Measurements from ENCODE around the gene SIX1. TPM values are rescaled to one million over a fixed set of nuclear protein-coding genes. Genes with fewer than 3 reads are reported as not detected.

Gene SIX1
- polyA plus RNA-seq, 1 of the 3 experiments (the other 2 are of a cell fraction), result 52.1 TPM

DNA sequence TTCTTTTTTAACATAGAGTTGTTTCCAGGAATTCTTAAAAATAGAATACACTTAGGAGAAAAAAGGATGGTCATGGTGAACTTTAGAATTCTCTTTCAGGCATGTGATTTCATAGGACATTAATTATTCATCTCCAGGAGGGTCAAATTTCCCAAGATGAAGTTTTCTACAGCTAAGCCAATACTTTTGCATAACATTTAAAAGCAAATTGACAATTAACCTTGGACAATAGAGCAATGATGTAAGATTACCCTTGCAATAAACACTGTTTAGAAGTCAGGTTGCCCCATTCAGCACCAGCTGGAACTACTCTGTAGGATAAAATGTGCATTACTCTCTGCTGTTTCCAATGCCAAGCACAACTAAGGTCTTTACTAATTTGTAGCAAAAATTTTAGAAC, 49.5 kb downstream of the SIX1 start:
- ChIA-PET POLR2A (no interaction called here), CTCF (interaction anchor here (2.2 kb wide), 1 partner anchor 8 kb away, joined by 5 read pairs; no protein-coding TSS in a partner anchor)
- Histone ChIP-seq H3K9me3 (no peaks in the 10 kb centered on the region), H3K4me2 (no peak overlapping the region), H3K36me3 (replicated peaks in 1 of 2; ENCODE audit: control insufficient read depth in 1 of 2, insufficient read depth in 2 of 2, low read length in 1 of 2) (no peaks in the 10 kb centered on the region), H3K9me2 (no peaks in the 10 kb centered on the region), H3K27ac (ENCODE audit: low read depth in 2 of 2, low read length in 1 of 2) (no peak overlapping the region), H3K9ac (no peak overlapping the region), H3K4me1 (ENCODE audit: control insufficient read depth in 1 of 2, insufficient read depth in 2 of 2, low read depth in 1 of 2, low read length in 1 of 2) (no peaks in the 10 kb centered on the region), H3K79me2 (ENCODE audit: insufficient read depth) (no peaks in the 10 kb centered on the region), H3K27me3 (ENCODE audit: insufficient read depth) (no peaks in the 10 kb centered on the region), H3K4me3 (ENCODE audit: low read depth in 2 of 2, low read length in 1 of 2) (no peak overlapping the region), H2AFZ (ENCODE audit: low read depth) (no peak overlapping the region), H4K20me1 (ENCODE audit: insufficient read depth) (no peaks in the 10 kb centered on the region), H3F3A (replicated peaks; ENCODE audit: insufficient read depth) (no peaks in the 10 kb centered on the region)
- DNase-seq, result no peak
- TF ChIP-seq NRF1 (IDR thresholded peaks at IDR 0.05; ENCODE audit: low read depth, low read length), result no peak
- TF ChIP-seq MXI1 (IDR thresholded peaks at IDR 0.05; ENCODE audit: low read depth, low read length), result no peak
- no peak for TF ChIP-seq CHD2 (IDR thresholded peaks at IDR 0.05; ENCODE audit: low read length, partially characterized antibody)
- no peak for TF ChIP-seq EZH2phosphoT487 (IDR thresholded peaks at IDR 0.05; ENCODE audit: borderline replicate concordance, low read depth)
- TF ChIP-seq, protein P1, sequence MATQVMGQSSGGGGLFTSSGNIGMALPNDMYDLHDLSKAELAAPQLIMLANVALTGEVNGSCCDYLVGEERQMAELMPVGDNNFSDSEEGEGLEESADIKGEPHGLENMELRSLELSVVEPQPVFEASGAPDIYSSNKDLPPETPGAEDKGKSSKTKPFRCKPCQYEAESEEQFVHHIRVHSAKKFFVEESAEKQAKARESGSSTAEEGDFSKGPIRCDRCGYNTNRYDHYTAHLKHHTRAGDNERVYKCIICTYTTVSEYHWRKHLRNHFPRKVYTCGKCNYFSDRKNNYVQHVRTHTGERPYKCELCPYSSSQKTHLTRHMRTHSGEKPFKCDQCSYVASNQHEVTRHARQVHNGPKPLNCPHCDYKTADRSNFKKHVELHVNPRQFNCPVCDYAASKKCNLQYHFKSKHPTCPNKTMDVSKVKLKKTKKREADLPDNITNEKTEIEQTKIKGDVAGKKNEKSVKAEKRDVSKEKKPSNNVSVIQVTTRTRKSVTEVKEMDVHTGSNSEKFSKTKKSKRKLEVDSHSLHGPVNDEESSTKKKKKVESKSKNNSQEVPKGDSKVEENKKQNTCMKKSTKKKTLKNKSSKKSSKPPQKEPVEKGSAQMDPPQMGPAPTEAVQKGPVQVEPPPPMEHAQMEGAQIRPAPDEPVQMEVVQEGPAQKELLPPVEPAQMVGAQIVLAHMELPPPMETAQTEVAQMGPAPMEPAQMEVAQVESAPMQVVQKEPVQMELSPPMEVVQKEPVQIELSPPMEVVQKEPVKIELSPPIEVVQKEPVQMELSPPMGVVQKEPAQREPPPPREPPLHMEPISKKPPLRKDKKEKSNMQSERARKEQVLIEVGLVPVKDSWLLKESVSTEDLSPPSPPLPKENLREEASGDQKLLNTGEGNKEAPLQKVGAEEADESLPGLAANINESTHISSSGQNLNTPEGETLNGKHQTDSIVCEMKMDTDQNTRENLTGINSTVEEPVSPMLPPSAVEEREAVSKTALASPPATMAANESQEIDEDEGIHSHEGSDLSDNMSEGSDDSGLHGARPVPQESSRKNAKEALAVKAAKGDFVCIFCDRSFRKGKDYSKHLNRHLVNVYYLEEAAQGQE (IDR thresholded peaks at IDR 0.05; ENCODE audit: low read depth, low read length), result no peak
- no peak for TF ChIP-seq NFIC (IDR thresholded peaks at IDR 0.05; ENCODE audit: borderline replicate concordance)
- TF ChIP-seq, protein P2, sequence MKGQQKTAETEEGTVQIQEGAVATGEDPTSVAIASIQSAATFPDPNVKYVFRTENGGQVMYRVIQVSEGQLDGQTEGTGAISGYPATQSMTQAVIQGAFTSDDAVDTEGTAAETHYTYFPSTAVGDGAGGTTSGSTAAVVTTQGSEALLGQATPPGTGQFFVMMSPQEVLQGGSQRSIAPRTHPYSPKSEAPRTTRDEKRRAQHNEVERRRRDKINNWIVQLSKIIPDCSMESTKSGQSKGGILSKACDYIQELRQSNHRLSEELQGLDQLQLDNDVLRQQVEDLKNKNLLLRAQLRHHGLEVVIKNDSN (IDR thresholded peaks at IDR 0.05; ENCODE audit: borderline replicate concordance, low read depth), result no peak
- TF ChIP-seq SMC3 (IDR thresholded peaks at IDR 0.05; ENCODE audit: low read depth, low read length), result no peak
- no peak for TF ChIP-seq MEF2A (IDR thresholded peaks at IDR 0.05; ENCODE audit: borderline replicate concordance, low read depth)

DNA sequence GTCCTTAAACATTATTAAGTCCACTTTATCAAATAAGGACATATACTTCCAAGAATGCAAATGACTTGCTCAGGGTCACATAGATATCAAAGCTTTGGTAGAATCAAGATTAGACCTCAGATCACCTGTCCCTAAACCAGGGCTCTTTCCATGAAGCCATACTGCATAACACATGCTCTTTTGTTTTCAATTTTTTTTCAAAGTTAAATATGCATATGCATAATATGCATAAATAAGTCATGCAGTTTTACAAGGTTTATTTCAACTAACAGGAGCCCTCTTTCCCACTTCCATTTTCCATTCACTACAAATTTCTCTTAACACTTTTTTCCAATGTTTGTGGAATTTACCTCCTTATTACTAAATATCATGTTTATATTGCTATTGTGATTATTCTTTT, 53.1 kb downstream of the SIX1 start:
- Histone ChIP-seq H3K4me3 (ENCODE audit: low read depth in 2 of 2, low read length in 1 of 2) (no peak overlapping the region), H3K9me2 (no peaks in the 10 kb centered on the region), H3F3A (replicated peaks; ENCODE audit: insufficient read depth) (peaks cover 2% of the 10 kb centered on the region), H3K36me3 (replicated peaks in 1 of 2; ENCODE audit: control insufficient read depth in 1 of 2, insufficient read depth in 2 of 2, low read length in 1 of 2) (no peaks in the 10 kb centered on the region), H3K27ac (ENCODE audit: low read depth in 2 of 2, low read length in 1 of 2) (no peak overlapping the region), H3K9ac (no peak overlapping the region), H3K4me2 (no peak overlapping the region), H3K9me3 (no peaks in the 10 kb centered on the region), H2AFZ (ENCODE audit: low read depth) (no peak overlapping the region), H3K4me1 (ENCODE audit: control insufficient read depth in 1 of 2, insufficient read depth in 2 of 2, low read depth in 1 of 2, low read length in 1 of 2) (no peaks in the 10 kb centered on the region), H4K20me1 (ENCODE audit: insufficient read depth) (no peaks in the 10 kb centered on the region), H3K27me3 (ENCODE audit: insufficient read depth) (no peaks in the 10 kb centered on the region), H3K79me2 (ENCODE audit: insufficient read depth) (no peaks in the 10 kb centered on the region)
- CTCF ChIA-PET, result no interaction called here
- POLR2A ChIA-PET, result no interaction called here
- DNase-seq, result no peak
- TF ChIP-seq, protein P3, sequence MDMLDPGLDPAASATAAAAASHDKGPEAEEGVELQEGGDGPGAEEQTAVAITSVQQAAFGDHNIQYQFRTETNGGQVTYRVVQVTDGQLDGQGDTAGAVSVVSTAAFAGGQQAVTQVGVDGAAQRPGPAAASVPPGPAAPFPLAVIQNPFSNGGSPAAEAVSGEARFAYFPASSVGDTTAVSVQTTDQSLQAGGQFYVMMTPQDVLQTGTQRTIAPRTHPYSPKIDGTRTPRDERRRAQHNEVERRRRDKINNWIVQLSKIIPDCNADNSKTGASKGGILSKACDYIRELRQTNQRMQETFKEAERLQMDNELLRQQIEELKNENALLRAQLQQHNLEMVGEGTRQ (IDR thresholded peaks at IDR 0.05; ENCODE audit: borderline replicate concordance, low read depth, low read length), result no peak
- TF ChIP-seq POLR2AphosphoS5 (IDR thresholded peaks at IDR 0.05; ENCODE audit: low read depth, low read length) (no peak), RCOR1 (IDR thresholded peaks at IDR 0.05; ENCODE audit: low read length) (no peak), TCF12 (IDR thresholded peaks at IDR 0.05) (no peak), RFX5 (IDR thresholded peaks at IDR 0.05; ENCODE audit: low read length) (no peak)
- TF ChIP-seq, protein P1 (IDR thresholded peaks at IDR 0.05; ENCODE audit: low read depth, low read length), result no peak
- TF ChIP-seq, protein P4, sequence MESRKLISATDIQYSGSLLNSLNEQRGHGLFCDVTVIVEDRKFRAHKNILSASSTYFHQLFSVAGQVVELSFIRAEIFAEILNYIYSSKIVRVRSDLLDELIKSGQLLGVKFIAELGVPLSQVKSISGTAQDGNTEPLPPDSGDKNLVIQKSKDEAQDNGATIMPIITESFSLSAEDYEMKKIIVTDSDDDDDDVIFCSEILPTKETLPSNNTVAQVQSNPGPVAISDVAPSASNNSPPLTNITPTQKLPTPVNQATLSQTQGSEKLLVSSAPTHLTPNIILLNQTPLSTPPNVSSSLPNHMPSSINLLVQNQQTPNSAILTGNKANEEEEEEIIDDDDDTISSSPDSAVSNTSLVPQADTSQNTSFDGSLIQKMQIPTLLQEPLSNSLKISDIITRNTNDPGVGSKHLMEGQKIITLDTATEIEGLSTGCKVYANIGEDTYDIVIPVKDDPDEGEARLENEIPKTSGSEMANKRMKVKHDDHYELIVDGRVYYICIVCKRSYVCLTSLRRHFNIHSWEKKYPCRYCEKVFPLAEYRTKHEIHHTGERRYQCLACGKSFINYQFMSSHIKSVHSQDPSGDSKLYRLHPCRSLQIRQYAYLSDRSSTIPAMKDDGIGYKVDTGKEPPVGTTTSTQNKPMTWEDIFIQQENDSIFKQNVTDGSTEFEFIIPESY (IDR thresholded peaks at IDR 0.05; ENCODE audit: borderline replicate concordance, low read depth), result no peak
- TF ChIP-seq, protein P5, sequence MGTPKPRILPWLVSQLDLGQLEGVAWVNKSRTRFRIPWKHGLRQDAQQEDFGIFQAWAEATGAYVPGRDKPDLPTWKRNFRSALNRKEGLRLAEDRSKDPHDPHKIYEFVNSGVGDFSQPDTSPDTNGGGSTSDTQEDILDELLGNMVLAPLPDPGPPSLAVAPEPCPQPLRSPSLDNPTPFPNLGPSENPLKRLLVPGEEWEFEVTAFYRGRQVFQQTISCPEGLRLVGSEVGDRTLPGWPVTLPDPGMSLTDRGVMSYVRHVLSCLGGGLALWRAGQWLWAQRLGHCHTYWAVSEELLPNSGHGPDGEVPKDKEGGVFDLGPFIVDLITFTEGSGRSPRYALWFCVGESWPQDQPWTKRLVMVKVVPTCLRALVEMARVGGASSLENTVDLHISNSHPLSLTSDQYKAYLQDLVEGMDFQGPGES (IDR thresholded peaks at IDR 0.05; ENCODE audit: low read depth, low read length), result no peak

All from SK-N-SH (cell line).